GM12801 (cell line): ENCODE data around the gene RNF112.

ENCODE experiments used
- TF ChIP-seq, protein P1 (sequence below): IDR thresholded peaks from one replicate; pipeline ENCODE4 v1.5.1; 2011; ENCODE audit warnings: control low read depth; ENCODE audit not compliant: insufficient read length; ENCODE audit errors: extremely low read depth

The RNF112 gene

DNA sequence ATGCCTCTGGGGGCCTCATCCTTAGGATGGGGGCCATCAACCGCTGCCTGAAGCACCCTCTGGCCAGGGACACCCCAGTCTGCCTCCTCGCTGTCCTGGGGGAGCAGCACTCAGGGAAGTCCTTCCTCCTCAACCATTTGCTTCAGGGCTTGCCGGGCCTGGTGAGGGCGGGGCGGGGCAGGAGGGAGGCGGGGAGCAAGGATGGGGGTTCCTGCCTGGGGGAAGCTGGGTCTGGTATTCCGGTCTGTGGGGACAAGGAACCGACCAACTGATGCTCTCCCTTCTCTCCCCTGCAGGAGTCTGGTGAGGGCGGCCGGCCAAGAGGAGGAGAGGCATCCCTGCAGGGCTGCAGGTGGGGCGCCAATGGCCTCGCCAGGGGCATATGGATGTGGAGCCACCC, 2.0 kb downstream of the RNF112 start:
- TF ChIP-seq, protein P1, sequence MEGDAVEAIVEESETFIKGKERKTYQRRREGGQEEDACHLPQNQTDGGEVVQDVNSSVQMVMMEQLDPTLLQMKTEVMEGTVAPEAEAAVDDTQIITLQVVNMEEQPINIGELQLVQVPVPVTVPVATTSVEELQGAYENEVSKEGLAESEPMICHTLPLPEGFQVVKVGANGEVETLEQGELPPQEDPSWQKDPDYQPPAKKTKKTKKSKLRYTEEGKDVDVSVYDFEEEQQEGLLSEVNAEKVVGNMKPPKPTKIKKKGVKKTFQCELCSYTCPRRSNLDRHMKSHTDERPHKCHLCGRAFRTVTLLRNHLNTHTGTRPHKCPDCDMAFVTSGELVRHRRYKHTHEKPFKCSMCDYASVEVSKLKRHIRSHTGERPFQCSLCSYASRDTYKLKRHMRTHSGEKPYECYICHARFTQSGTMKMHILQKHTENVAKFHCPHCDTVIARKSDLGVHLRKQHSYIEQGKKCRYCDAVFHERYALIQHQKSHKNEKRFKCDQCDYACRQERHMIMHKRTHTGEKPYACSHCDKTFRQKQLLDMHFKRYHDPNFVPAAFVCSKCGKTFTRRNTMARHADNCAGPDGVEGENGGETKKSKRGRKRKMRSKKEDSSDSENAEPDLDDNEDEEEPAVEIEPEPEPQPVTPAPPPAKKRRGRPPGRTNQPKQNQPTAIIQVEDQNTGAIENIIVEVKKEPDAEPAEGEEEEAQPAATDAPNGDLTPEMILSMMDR, result no peak

DNA sequence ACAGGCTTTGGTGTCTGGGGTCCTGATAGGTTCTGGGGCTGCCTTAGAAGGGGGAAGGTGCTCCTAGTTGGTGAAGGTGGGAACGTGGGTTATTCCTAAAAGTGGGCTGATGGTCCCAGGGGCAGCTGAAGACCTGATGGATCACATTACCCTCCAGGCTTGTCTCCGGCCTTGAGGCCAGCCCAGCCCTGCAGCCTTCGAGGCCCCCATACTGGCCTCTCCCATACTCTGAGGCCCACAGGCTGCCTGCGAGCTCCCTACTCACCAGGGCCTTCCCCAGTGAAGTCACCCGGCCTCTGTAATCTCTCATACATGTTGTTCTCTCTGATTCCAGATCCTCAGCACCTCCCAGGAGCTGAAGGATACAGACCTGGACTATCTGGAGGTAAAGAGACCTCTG, 2.7 kb downstream of the RNF112 start:
- TF ChIP-seq, protein P1, result no peak

DNA sequence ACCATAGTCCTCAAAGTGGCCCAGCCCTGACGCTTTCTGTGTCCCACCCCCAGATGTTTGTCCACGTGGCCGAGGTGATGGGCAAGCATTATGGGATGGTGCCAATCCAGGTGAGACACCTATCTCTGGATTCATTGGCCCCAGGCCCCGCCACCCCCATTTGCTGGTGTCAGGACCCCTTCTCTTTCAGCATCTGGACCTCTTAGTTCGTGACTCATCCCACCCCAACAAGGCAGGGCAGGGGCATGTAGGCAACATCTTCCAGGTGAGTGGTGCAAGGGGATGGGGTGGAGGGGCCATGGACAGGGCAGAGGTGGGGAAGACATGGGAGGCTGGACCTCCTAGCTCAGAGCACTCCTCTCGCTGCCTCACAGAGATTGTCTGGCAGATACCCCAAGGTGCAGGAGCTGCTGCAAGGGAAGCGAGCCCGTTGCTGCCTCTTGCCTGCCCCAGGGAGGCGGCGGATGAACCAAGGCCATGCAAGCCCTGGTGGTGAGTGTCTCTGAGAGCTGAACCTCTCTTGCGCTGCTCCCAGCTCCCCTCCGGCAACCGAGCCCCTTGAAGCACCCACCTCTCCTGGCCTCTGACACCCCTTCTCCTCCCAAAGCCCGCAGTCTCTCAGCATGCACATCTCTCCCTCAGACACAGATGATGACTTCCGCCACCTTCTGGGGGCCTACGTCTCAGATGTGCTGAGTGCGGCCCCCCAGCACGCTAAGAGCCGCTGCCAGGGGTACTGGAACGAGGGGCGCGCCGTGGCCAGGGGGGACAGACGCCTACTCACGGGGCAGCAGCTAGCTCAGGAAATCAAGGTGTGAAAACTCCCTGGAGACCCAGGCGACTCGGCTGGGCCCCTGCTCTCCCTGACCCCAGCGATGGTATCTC, 3.6 kb downstream of the RNF112 start:
- TF ChIP-seq, protein P1, result no peak

DNA sequence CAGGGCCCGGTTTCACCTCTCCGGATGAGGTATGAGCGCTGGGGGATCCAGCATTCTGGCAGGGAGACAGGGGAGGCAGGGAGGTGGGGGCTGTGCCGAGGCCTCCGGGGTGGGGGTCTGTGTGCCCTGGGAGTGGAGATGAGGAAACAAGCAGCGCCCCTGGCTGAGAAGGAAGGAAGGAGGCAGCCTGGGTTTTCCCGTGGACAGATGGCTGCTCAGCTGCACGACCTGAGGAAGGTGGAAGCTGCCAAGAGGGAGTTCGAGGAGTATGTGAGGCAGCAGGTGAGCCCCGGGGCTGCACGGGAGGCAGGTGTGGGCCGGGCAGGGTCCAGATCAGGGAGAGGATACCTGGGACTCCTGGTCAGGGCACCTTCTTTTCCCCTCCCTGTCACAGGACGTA, 4.3 kb downstream of the RNF112 start:
- TF ChIP-seq, protein P1, result no peak

DNA sequence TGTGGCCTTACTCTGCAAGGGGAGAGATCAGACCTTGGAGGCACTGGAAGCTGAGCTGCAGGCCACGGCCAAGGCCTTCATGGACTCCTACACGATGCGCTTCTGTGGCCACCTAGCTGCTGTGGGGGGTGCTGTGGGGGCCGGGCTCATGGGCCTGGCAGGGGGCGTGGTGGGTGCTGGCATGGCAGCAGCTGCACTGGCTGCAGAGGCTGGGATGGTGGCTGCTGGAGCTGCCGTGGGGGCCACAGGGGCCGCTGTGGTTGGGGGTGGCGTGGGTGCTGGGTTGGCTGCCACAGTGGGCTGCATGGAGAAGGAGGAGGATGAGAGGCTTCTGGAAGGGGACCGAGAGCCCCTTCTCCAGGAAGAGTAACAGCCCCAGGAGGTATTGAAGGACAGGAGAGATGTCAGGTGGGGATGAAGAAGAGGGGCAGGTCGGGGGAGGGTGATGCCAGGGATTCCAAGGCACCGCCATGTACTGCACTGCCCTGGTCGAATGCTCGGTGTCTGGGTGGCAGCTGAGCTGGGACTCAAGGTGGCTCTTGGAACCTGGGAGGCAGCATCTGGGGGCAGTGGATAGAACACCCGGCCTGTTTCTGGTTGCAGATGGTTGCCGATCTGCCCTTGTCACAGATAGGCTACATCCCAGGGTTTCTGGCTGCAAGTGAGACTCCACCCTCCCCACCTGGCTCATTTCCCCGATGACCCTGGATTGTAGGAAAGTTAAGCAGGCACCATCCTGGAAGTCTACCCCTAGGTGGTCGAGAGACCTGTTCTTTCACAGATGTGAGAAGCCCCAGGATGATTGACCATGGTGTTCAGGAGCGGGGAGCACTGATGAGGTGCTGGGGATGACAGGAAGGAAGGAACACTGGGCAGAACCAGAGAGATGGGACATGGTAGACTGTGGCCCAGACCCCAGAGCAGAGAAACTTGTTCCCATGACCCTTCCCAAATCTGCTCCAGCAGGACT, 5.1 kb downstream of the RNF112 start:
- TF ChIP-seq, protein P1, result no peak

DNA sequence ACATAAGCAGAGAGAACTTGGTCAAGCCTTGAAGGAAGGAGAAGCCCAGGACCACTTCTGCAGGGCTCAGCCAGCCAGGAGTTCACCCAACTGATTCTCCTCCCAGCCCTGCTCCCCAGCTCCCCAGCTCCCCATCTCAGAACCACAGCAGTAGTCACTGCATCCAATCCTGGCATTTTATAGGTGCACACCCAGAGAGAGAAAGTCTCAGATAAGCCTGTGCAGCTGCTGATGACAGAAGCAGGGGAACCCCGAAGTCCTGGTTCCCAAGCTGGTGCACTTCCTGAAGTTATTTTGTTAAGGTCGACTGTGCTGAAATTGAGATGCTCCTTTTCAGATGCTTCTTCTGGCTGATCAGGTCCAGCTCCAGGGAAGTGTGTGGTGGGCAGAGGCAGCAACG, 6.6 kb downstream of the RNF112 start:
- TF ChIP-seq, protein P1, result no peak

DNA sequence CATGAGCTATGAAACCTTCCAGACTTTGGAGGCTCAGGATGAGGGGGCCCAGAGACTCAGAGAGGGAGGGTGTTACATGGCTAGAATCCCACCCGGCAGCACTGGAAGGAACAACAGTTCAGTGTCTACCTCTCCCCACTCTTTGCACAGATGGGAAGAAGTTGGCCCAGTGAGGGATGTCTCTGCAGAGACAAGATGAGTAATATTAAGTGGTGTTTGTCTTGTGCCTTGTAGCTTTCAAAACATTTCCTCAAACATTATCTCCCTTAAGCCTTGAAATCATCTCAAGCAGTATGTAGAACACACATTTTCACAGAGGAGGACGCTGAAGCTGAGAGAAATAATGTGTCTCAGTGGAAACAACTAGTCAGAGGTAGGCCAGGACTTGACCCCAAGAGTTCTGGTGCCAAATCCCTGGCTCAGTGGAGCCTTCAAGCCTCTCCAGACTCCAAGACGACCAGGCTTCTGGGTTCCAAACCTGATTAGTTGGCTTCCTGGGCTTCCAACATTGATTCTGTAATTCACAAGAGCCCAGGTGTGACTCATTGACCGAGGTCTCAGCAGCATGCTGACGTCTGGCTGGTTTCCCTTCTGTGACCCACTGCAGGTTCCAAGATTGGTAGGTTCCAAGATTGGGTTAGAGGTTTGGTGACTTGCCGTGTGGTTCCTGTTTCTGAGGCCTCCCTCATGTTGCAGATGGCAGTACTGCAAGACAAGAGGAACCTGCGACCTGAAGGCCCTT, 7.4 kb downstream of the RNF112 start:
- TF ChIP-seq, protein P1, result no peak
